GM12878 (cell line): Measurements from ENCODE around the gene SCYL3. TPM values are rescaled to one million over a fixed set of nuclear protein-coding genes. Genes with fewer than 3 reads are reported as not detected.

Experiments used
- ATAC-seq: fragments of 200-7000 bp; cut with Tn5 transposase; 3 replicates; pipeline ENCODE4 v1.9.1; 2020; ENCODE audit warnings: mild to moderate bottlenecking, moderate library complexity
- BruUV-seq: library from RNA; stranded (reverse); fragments of 400-500 nt; replicated peaks from 2 replicates; lab custom pipeline; 2021; lab: Mats Ljungman, UMichigan
- CTCF ChIA-PET: fragments of 300-600 bp; sonication (Branson Sonifier 250); formaldehyde crosslinking; extraction: SDS; loops from one replicate; lab custom pipeline; 2021; ENCODE audit warnings: inconsistent platforms; lab: Yijun Ruan, JAX
- POLR2A ChIA-PET: fragments of 350-600 bp; formaldehyde crosslinking; extraction: SDS; loops from one replicate; lab custom pipeline; 2021; ENCODE audit warnings: inconsistent platforms; lab: Charles Lee
- RAD21 ChIA-PET: fragments of 300-600 bp; sonication (Branson Sonifier 250); formaldehyde crosslinking; loops from one replicate; lab custom pipeline; 2023; ENCODE audit warnings: antibody characterized with exemption; ENCODE audit not compliant: unreplicated experiment; lab: Charles Lee
- SMC1A ChIA-PET: fragments of 300-600 bp; sonication (Branson Sonifier 250); formaldehyde crosslinking; loops from one replicate; lab custom pipeline; 2023; ENCODE audit not compliant: unreplicated experiment, uncharacterized antibody; lab: Charles Lee
- DNase-seq: peaks from one replicate; pipeline ENCODE4 v3.0.0-alpha.2; 2011; ENCODE audit warnings: low read depth, low spot score
- FAIRE-seq: peaks from 3 replicates; lab custom pipeline; 2011; peaks lifted over from hg19 to GRCh38; lab: Jason Lieb, UNC
- H2AFZ ChIP-seq: 2 replicates; pipeline ENCODE4 v1.6.0; 2011; ENCODE audit warnings: low read depth, low read length, control low read depth; ENCODE audit not compliant: control insufficient read depth
- H3K27ac ChIP-seq: 2 replicates; pipeline ENCODE4 v1.5.1; 2011; ENCODE audit warnings: control low read depth; ENCODE audit not compliant: control insufficient read depth, insufficient read depth
- H3K27me3 ChIP-seq, 2 experiments: replicated peaks in 1 of 2; 2 replicates each; pipeline versions ENCODE4 v1.6.0 to v1.6.1; 2011; ENCODE audit warnings: low read length in 1 of 2; ENCODE audit not compliant: control insufficient read depth in 2 of 2, insufficient read depth in 2 of 2
- H3K36me3 ChIP-seq, 2 experiments: 2 replicates each; pipeline ENCODE4 v1.5.1; 2011; ENCODE audit warnings: low read length in 1 of 2; ENCODE audit not compliant: control insufficient read depth in 2 of 2, insufficient read depth in 2 of 2
- H3K4me1 ChIP-seq: 2 replicates; pipeline ENCODE4 v1.6.1; 2011; ENCODE audit warnings: mild to moderate bottlenecking, low read length, moderate library complexity, mixed read lengths; ENCODE audit not compliant: control insufficient read depth, insufficient read depth
- H3K4me2 ChIP-seq: 2 replicates; pipeline ENCODE4 v1.6.0; 2011; ENCODE audit warnings: control low read depth; ENCODE audit not compliant: control insufficient read depth, insufficient read depth
- H3K4me3 ChIP-seq: fragments of 200-600 bp; sonication (generic); 2 replicates; pipeline ENCODE4 v1.5.1; 2016
- H3K79me2 ChIP-seq: 2 replicates; pipeline ENCODE4 v1.6.0; 2011; ENCODE audit warnings: low read length; ENCODE audit not compliant: control insufficient read depth, insufficient read depth
- H3K9ac ChIP-seq: 2 replicates; pipeline ENCODE4 v1.8.0; 2011; ENCODE audit warnings: low read length, control low read depth, mixed read lengths; ENCODE audit not compliant: control insufficient read depth, insufficient read depth
- H3K9me3 ChIP-seq: replicated peaks from 3 replicates; pipeline ENCODE4 v1.5.1; 2011; ENCODE audit warnings: mild to moderate bottlenecking, low read length; ENCODE audit not compliant: control insufficient read depth, insufficient read depth
- H4K20me1 ChIP-seq: 2 replicates; pipeline ENCODE4 v1.6.0; 2011; ENCODE audit not compliant: control insufficient read depth, insufficient read depth
- MYB ChIP-seq: fragments of 150-350 bp; IDR thresholded peaks from 2 replicates; pipeline ENCODE4 v1.6.1; 2014; ENCODE audit warnings: mild to moderate bottlenecking, low read depth, low read length, borderline replicate concordance
- NBN ChIP-seq: fragments of 450-650 bp; IDR thresholded peaks from 2 replicates; pipeline ENCODE4 v1.6.1; 2016
- SREBF1 ChIP-seq: IDR thresholded peaks from 2 replicates; pipeline ENCODE4 v1.6.1; 2012; ENCODE audit warnings: mild to moderate bottlenecking, low read length
- TAF1 ChIP-seq: IDR thresholded peaks from 2 replicates; pipeline ENCODE4 v1.6.1; 2011; ENCODE audit warnings: mild to moderate bottlenecking, low read depth, low read length, borderline replicate concordance
- WGBS: methylation state at CpG from one replicate; pipeline ENCODE4 v1.1.6; 2016; ENCODE audit warnings: low lambda C conversion rate; ENCODE audit not compliant: insufficient replicate concordance, insufficient coverage; ENCODE audit errors: missing lambda C conversion rate; 5-methylcytosine and 5-hydroxymethylcytosine counted together
- in situ Hi-C: fragments of 300-500 bp; cut with MboI; formaldehyde crosslinking; loops from 9 replicates; pipeline ENCODE4 v1.14.3; 2018; ENCODE audit warnings: mixed read lengths
- intact Hi-C: fragments of 100-400 bp; cut with micrococcal nuclease; formaldehyde crosslinking; loops from one replicate; pipeline ENCODE4 v1.14.2; 2022; ENCODE audit not compliant: unreplicated experiment
- polyA plus RNA-seq, 11 experiments: library from polyadenylated mRNA; depleted of rRNA in 4 of 11; unstranded in 6 of 11; stranded (reverse) in 5 of 11; fragments of >200 nt; fragmentation: Nextera tagmentation in 4 of 11; fragmentation: Illumina TruSeq in 1 of 11; extraction: Ambion mirVana in 4 of 11; extraction: Trizol in 1 of 11; gene quantifications; 1 replicate in 1 of 11; 2 replicates in 10 of 11; pipeline versions ENCODE4 v1.2.1 to v1.2.3, GENCODE V29; 2011 to 2016; ENCODE audit warnings: inconsistent platforms in 2 of 11, missing spikeins in 2 of 11, low read depth in 1 of 11
- total RNA-seq, 4 experiments: library from RNA; depleted of rRNA in 3 of 4; stranded (reverse); fragments of >200 nt in 3 of 4; fragmentation: Illumina TruSeq in 1 of 4; extraction: Trizol in 1 of 4; gene quantifications; 2 replicates each; pipeline versions ENCODE4 v1.2.1 to v1.2.3, GENCODE V29; 2013 to 2021
- TF ChIP-seq, protein P1 (sequence below): fragments of 450-650 bp; IDR thresholded peaks from 2 replicates; pipeline ENCODE4 v1.6.1; 2016; ENCODE audit warnings: mild to moderate bottlenecking, moderate library complexity, borderline replicate concordance

The SCYL3 gene
- total and polyA plus RNA-seq, 10 of the 15 experiments (the other 5 are each of a cell fraction or from before 2014, with no cell fraction given) = 4.3 to 14.3 (median 10.3) TPM

DNA sequence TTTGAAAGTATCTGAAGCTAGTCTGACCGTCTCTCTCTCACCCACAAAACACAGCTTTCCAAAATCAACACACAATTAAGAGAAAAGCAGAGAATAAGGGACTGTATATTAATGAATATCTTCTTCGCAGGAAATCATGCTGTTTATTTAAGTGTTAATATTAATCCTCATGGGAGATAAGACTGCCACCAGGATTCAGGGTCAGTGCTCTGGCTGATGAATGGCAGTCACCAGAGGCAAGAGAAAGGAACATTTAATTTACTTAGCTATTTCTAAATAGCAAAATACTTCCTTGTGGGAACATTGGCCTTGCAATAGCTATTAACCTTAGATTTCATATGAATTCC is 2.2 kb downstream of the SCYL3 start:
- POLR2A ChIA-PET = interaction anchor here (1.2 to 8.1 kb wide), 4 partner anchors 12 to 96 kb away, joined by 4 to 131 read pairs (median 56); partner anchors contain the start of gene METTL18
- in situ Hi-C loops (no loop called here), intact Hi-C loops (loop anchor here (5.0 to 10.0 kb wide), 4 partner anchors 36 to 641 kb away; partner anchors contain the start of genes GORAB and KIFAP3)
- ATAC-seq = no peak
- SMC1A ChIA-PET = interaction anchor here (0.6 to 9.8 kb wide), 17 partner anchors 8 to 179 kb away, joined by 3 to 165 read pairs (median 5); no protein-coding TSS in a partner anchor
- Histone ChIP-seq H3K9me3 (no peaks in the 10 kb centered on the region), H3K4me2 (peak overlapping the region; percentile 75), H3K27me3 (no peaks in the 10 kb centered on the region), H3K4me3 (peak overlapping the region; percentile 93), H3K9ac (peak overlapping the region; percentile 91), H4K20me1 (no peaks in the 10 kb centered on the region), H3K36me3 (peaks cover 0 to 3% of the 10 kb centered on the region in 2 experiments; a peak in 1 of 4 replicates), H3K4me1 (peaks cover 23% of the 10 kb centered on the region), H3K79me2 (peaks cover 54% of the 10 kb centered on the region), H2AFZ (peak overlapping the region; percentile 6; the same call in 1 of the 2 replicates), H3K27ac (peak overlapping the region; percentile 99)
- TF ChIP-seq, protein P1, sequence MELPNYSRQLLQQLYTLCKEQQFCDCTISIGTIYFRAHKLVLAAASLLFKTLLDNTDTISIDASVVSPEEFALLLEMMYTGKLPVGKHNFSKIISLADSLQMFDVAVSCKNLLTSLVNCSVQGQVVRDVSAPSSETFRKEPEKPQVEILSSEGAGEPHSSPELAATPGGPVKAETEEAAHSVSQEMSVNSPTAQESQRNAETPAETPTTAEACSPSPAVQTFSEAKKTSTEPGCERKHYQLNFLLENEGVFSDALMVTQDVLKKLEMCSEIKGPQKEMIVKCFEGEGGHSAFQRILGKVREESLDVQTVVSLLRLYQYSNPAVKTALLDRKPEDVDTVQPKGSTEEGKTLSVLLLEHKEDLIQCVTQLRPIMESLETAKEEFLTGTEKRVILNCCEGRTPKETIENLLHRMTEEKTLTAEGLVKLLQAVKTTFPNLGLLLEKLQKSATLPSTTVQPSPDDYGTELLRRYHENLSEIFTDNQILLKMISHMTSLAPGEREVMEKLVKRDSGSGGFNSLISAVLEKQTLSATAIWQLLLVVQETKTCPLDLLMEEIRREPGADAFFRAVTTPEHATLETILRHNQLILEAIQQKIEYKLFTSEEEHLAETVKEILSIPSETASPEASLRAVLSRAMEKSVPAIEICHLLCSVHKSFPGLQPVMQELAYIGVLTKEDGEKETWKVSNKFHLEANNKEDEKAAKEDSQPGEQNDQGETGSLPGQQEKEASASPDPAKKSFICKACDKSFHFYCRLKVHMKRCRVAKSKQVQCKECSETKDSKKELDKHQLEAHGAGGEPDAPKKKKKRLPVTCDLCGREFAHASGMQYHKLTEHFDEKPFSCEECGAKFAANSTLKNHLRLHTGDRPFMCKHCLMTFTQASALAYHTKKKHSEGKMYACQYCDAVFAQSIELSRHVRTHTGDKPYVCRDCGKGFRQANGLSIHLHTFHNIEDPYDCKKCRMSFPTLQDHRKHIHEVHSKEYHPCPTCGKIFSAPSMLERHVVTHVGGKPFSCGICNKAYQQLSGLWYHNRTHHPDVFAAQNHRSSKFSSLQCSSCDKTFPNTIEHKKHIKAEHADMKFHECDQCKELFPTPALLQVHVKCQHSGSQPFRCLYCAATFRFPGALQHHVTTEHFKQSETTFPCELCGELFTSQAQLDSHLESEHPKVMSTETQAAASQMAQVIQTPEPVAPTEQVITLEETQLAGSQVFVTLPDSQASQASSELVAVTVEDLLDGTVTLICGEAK = no peak
- TF ChIP-seq TAF1 = no peak
- TF ChIP-seq NBN = 0 out of 2 replicates have a peak, but pooled peaks have one; percentile 11
- TF ChIP-seq MYB = no peak
- TF ChIP-seq SREBF1 = no peak
- CTCF ChIA-PET = interaction anchor here (0.7 to 3.4 kb wide), 12 partner anchors 12 to 988 kb away, joined by 3 to 19 read pairs (median 4); no protein-coding TSS in a partner anchor
- no peak for DNase-seq
- WGBS = 0% methylated on average over 2 of the region's 2 CpGs
- BruUV-seq = no TSS peak
- RAD21 ChIA-PET = interaction anchor here (0.6 to 5.9 kb wide), 11 partner anchors 12 to 960 kb away, joined by 3 to 104 read pairs (median 4); partner anchors contain the start of gene METTL18
- FAIRE-seq = no peak
